Fibroblast of peridontal ligament (primary cell): ENCODE data around the gene SPNS1.
"Not testable (repeated sequence)": the region's sequence is repeated elsewhere in the genome, so short reads cannot be mapped to it uniquely, and the experiment has no call there.

Experiments
- DNase-seq: peaks from one replicate; pipeline ENCODE4 v3.0.0-alpha.2; 2010; ENCODE audit errors: extremely low read depth

Gene SPNS1

DNA sequence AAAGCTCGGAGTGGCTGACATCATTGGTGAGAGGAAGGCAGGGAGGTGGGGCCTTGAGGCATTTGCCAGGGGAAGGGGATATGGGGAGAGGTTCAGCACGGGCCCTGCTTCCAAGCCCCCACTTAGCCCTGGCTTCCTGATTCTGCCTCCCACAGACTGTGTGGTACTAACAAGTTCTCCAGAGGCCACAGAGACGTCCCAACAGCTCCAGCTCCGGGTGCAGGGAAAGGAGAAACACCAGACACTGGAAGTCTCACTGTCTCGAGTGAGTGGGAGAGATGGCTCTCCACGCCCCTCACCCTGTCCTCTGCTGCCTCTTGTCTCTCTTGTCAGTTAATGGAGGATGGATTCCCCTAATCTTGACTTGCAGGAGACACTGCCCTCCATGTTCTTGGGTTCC is 15.7 kb upstream of the SPNS1 start:
- no peak for DNase-seq

DNA sequence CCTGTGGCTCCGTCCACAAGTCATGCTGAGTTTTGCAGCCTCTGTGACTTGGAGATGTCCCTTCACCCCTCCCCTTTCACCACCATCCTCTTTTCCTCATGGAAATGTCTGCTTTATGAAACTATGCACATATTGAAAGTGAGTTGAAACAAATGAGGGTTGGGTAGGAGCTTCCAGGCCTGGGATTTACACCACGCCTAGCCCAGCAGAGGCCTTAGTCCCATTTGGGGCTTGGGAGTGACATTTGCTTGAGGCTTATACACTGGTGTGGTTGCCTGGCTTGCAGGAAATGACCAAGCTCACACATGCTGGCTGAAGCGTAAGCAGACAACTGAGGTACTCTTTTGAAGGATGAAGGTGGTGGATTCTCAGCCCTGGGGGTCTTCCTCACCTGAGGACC is 10.5 kb upstream of the SPNS1 start:
- DNase-seq: no peak

- no peak for DNase-seq
These were observed 10.1 kb upstream of the SPNS1 start for GRCh38 chr16:28964496-28964895.

DNA sequence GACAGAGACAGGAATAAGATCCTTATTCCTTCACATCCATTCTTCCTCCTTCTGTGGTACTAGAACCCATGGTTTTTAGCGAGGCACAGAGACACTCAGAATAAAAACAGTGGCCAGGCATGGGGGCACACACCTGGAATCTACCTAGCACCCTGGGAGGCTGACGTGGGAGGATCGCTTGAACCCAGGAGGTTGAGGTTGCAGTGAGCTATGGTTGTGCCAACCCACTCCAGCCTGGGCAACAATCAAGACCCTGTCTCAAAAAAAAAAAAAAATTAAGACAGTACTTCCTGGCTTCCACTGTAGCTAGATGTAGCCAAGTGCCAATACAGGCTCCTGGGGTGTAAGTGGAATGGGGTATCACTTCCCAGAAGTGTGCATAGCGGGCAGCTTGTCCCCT is 7.4 kb upstream of the SPNS1 start:
- DNase-seq: no peak

GRCh38 chr16:28969696-28970095 is 4.9 kb upstream of the SPNS1 start:
- not testable (repeated sequence) for DNase-seq

GRCh38 chr16:28974007-28974436 is 556 bp upstream of the SPNS1 start:
- DNase-seq: peak; percentile 67

DNA sequence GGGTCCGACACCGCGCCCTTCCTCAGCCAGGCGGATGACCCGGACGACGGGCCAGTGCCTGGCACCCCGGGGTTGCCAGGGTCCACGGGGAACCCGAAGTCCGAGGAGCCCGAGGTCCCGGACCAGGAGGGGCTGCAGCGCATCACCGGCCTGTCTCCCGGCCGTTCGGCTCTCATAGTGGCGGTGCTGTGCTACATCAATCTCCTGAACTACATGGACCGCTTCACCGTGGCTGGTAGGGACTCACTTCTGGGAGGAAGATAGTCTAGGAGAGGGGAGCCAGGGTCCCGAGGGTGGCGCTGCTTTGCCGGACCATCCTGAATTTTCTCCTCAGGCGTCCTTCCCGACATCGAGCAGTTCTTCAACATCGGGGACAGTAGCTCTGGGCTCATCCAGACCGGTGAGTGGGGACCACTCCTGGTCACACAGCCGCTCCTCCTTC is 601 bp downstream of the SPNS1 start:
- DNase-seq: no peak

- DNase-seq: no peak
These were observed 3.4 kb downstream of the SPNS1 start for GRCh38 chr16:28977703-28978662.

DNA sequence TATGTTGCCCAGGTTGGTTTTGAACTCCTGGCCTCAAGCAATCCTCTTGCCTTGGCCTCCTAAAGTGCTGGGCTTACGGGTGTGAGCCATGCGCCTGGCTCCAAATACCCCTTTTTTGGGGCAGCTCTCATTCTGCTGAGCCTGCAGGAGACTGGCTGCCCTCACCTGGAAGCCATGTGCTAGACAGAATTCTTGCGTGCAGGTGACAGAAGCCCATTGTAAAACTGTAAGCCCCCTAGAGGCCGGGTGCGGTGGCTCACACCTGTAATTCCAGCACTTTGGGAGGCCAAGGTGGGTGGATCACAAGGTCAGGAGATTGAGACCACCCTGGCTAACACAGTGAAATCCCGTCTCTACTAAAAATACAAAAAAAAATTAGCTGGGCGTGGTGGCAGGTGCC is 5.8 kb downstream of the SPNS1 start:
- DNase-seq: not testable (repeated sequence)

DNA sequence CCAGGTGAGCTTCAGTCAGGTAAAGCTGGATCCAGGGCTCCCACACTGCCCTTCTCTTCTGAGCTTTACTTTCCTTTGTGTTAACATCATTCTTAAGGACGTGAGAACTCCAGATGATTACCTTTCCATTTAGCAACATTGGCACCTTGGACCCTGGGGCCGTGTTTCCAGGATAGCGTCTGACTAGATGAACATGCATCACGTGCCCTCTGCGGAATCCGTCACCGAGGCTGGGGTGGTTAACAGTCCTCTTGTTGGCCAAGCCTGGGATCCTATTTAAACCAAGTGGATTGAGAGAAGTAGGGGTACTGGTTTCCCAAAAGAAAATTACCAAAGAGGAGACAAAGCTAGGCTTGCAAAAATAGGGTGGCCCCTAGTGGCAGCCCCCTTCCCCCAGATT is 6.4 kb downstream of the SPNS1 start:
- no peak for DNase-seq

DNA sequence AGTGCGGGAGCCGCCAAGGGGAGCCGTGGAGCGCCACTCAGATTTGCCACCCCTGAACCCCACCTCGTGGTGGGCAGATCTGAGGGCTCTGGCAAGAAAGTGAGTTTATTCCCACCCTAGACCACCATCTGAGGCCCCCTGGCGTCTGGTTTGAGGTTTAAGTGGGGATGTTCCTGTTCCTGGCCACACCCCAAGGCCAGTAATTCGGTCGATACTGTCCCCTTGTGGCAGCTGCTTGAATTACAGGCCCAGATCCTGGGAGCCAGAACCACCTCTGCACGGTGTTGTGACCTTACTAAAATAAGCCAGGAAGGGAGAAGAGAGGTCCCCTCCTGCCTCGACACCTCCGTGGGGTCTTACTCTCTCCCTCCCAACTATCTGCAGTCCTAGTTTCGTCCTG is 6.9 kb downstream of the SPNS1 start:
- no peak for DNase-seq

DNA sequence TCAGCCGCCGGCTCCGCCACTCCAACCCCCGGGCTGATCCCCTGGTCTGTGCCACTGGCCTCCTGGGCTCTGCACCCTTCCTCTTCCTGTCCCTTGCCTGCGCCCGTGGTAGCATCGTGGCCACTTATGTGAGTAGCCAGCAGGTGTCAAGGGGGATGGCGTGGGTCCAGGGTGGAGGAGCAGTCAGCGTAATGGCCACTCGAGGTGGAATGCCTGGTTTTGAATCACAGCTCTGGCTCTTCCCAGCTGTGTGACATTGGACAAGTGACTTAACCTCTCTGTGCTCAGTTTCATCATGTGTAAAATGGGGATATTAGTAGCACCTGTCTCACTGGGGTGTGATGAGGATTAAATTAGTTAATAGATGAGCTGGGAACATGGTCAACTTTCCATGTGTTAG is 7.8 kb downstream of the SPNS1 start:
- DNase-seq: no peak

DNA sequence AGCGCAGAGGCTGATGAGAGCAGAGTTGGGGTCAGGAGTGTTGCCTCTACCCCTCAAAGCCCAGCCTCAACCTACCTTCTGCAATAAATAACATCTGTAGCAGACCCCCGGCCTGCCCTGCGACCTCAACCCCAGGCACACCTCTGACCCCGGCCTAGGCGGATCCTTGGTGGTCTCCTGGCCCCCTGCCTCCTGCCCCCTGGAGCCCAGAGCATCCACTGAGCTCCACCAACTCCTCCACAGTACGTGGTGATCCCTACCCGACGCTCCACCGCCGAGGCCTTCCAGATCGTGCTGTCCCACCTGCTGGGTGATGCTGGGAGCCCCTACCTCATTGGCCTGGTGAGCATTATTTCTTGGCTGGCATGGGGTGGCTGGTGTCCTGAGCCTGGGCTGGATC is 8.4 kb downstream of the SPNS1 start:
- DNase-seq: no peak

DNA sequence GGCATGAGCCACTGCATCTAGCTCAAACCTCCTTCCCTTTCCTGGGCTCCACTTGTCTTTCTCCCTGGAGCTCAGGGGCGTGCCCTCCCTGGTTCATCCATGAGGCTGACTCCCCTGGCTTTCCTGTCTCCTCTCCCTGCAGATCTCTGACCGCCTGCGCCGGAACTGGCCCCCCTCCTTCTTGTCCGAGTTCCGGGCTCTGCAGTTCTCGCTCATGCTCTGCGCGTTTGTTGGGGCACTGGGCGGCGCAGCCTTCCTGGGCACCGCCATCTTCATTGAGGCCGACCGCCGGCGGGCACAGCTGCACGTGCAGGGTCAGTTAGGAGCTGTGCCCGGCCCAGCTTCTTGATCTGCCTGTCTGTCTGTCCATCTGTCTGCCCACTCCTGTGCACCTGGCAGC is 9.1 kb downstream of the SPNS1 start:
- no peak for DNase-seq

GRCh38 chr16:28984091-28984490 is 9.5 kb downstream of the SPNS1 start:
- no peak for DNase-seq

GRCh38 chr16:28984619-28985135 is 10.1 kb downstream of the SPNS1 start, which contains the start of gene LAT:
LAT (plus strand) TSS chr16:28985052; CDS start chr16:28985418, 366 bp downstream.
- DNase-seq: no peak

DNA sequence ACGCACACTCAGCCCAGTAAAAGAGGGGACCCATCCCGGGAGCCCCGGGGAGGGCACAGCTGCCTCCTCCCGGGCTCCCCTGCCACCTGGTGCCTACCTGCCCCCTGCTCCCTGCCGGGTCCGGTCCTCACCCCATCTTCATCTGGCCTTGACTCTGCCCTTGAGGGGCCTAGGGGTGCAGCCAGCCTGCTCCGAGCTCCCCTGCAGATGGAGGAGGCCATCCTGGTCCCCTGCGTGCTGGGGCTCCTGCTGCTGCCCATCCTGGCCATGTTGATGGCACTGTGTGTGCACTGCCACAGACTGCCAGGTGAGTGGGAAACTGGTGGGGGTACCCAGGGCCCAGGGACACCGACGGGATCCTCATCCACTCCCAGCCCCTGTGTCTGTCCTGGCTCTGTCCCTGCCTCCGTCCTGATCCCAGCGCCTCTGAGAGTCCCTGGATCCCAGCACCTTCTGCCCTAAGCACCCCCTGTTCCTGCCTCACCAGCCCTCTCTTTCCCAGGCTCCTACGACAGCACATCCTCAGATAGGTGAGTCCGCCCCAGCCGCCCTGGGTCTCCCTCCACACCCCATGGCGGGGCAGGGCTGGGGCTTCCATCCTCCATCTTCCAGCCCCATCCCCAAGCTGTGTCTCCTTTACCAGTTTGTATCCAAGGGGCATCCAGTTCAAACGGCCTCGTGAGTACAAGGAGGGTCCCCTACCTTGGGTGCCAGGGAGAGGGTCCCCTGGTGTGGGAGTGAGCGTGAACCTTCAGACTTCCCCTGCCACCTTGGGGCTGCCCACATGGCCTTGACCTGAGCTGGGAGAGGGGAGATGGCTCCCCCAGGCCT is 10.8 kb downstream of the SPNS1 start:
- DNase-seq: no peak

- no peak for DNase-seq
These were observed 11.5 kb downstream of the SPNS1 start for GRCh38 chr16:28986046-28986445.

DNA sequence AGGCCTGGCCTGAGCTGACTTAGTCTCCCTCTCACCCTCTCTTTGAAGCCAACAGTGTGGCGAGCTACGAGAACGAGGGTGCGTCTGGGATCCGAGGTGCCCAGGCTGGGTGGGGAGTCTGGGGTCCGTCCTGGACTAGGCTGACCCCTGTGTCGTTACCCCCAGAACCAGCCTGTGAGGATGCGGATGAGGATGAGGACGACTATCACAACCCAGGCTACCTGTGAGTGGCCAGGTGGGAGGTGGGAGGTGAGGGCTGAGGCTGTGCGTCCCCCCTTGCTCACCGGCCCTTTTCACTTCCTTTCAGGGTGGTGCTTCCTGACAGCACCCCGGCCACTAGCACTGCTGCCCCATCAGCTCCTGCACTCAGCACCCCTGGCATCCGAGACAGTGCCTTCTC is 11.9 kb downstream of the SPNS1 start:
- no peak for DNase-seq

- no peak for DNase-seq
These were observed 12.7 kb downstream of the SPNS1 start for GRCh38 chr16:28987170-28987853.

GRCh38 chr16:28989363-28989762 is 14.8 kb downstream of the SPNS1 start:
- no peak for DNase-seq
